ENCODE results near the gene DCP2.

Gene DCP2

DNA sequence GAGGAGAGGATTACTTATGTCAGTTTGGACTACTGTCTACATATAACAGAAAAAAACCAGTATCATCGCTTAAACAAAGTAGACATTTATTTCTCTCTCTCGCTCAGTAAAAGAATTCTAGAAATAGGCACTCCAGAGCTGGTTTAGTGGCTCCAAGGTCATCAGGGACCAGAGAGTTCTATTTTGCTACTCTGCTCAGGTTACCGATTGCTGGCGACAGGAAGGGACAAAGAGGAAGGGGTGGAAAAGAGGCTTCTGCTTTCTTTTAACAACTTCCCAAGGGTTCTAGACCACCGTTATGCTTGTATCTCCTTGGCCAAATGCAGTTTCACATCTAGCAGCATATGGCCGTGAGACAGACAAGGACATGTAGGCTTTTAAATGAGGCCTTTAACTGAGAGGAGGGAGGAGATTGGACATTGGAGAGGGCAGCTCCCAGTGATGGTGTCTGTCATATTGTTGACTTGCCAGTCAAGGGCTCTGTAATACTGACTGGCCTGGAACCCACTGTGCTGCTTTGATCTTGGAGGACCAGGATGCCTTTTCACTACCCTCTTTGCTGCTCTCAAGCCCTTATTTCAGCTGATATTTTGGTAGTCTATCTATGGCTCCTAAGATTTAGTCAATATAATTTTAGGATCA is 15.6 kb upstream of the DCP2 start:
- TF ChIP-seq TEAD4 (IDR thresholded peaks at IDR 0.05) (no peak), YY1 (IDR thresholded peaks at IDR 0.05; ENCODE audit: low read depth) (no peak), ZBTB7A (IDR thresholded peaks at IDR 0.05; ENCODE audit: low read depth) (no peak), TAF1 (IDR thresholded peaks at IDR 0.05; ENCODE audit: low read depth) (no peak), EGR1 (IDR thresholded peaks at IDR 0.05) (no peak), NFIC (IDR thresholded peaks at IDR 0.05) (no peak), CREB1 (IDR thresholded peaks at IDR 0.05; ENCODE audit: low read depth) (no peak), TCF12 (IDR thresholded peaks at IDR 0.05; ENCODE audit: low read depth) (no peak), EP300 (IDR thresholded peaks at IDR 0.05; ENCODE audit: borderline replicate concordance) (no peak), CEBPB (IDR thresholded peaks at IDR 0.05) (no peak), FOXM1 (IDR thresholded peaks at IDR 0.05; ENCODE audit: borderline replicate concordance, low read depth) (no peak), RAD21 (IDR thresholded peaks at IDR 0.05; ENCODE audit: low read depth) (no peak)
- TF ChIP-seq, protein P1, sequence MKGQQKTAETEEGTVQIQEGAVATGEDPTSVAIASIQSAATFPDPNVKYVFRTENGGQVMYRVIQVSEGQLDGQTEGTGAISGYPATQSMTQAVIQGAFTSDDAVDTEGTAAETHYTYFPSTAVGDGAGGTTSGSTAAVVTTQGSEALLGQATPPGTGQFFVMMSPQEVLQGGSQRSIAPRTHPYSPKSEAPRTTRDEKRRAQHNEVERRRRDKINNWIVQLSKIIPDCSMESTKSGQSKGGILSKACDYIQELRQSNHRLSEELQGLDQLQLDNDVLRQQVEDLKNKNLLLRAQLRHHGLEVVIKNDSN (IDR thresholded peaks at IDR 0.05): no peak
- TF ChIP-seq, protein P2, sequence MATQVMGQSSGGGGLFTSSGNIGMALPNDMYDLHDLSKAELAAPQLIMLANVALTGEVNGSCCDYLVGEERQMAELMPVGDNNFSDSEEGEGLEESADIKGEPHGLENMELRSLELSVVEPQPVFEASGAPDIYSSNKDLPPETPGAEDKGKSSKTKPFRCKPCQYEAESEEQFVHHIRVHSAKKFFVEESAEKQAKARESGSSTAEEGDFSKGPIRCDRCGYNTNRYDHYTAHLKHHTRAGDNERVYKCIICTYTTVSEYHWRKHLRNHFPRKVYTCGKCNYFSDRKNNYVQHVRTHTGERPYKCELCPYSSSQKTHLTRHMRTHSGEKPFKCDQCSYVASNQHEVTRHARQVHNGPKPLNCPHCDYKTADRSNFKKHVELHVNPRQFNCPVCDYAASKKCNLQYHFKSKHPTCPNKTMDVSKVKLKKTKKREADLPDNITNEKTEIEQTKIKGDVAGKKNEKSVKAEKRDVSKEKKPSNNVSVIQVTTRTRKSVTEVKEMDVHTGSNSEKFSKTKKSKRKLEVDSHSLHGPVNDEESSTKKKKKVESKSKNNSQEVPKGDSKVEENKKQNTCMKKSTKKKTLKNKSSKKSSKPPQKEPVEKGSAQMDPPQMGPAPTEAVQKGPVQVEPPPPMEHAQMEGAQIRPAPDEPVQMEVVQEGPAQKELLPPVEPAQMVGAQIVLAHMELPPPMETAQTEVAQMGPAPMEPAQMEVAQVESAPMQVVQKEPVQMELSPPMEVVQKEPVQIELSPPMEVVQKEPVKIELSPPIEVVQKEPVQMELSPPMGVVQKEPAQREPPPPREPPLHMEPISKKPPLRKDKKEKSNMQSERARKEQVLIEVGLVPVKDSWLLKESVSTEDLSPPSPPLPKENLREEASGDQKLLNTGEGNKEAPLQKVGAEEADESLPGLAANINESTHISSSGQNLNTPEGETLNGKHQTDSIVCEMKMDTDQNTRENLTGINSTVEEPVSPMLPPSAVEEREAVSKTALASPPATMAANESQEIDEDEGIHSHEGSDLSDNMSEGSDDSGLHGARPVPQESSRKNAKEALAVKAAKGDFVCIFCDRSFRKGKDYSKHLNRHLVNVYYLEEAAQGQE (IDR thresholded peaks at IDR 0.05; ENCODE audit: low read depth): no peak
- TF ChIP-seq, protein P3, sequence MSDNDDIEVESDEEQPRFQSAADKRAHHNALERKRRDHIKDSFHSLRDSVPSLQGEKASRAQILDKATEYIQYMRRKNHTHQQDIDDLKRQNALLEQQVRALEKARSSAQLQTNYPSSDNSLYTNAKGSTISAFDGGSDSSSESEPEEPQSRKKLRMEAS (IDR thresholded peaks at IDR 0.05): no peak

DNA sequence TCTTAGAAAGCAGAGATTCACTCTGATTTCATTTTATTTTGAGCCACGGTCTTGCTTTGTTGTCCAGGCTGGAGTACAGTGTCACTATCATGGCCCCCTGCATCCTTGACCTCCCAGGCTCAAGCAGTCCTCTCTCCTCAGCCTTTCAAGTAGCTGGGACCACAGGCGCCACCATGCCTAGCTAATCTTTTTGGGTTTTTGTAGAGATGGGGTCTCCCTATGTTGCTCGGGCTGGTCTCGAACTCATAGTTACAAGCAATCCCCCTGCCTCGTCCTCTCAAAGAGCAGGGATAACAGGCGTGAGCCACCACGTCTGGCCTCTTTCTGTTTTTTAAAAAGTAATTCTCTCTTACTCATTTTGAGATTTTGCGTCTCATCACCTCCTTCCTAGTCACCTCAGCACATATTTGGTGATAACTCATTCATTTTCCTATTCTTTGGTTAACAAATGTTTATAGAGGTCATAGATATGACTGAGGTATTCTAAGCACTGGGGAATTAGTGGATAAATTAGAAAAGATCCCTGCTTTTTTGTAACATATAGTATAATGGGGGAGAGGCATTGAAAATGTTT is 10.8 kb upstream of the DCP2 start:
- TF ChIP-seq, protein P1 (IDR thresholded peaks at IDR 0.05): no peak
- TF ChIP-seq EP300 (IDR thresholded peaks at IDR 0.05; ENCODE audit: borderline replicate concordance) (no peak), CEBPB (IDR thresholded peaks at IDR 0.05) (no peak)

- TF ChIP-seq TCF12 (IDR thresholded peaks at IDR 0.05; ENCODE audit: low read depth): no peak
Measured at GRCh38 chr5:112967520-112968083, 9.0 kb upstream of the DCP2 start.

DNA sequence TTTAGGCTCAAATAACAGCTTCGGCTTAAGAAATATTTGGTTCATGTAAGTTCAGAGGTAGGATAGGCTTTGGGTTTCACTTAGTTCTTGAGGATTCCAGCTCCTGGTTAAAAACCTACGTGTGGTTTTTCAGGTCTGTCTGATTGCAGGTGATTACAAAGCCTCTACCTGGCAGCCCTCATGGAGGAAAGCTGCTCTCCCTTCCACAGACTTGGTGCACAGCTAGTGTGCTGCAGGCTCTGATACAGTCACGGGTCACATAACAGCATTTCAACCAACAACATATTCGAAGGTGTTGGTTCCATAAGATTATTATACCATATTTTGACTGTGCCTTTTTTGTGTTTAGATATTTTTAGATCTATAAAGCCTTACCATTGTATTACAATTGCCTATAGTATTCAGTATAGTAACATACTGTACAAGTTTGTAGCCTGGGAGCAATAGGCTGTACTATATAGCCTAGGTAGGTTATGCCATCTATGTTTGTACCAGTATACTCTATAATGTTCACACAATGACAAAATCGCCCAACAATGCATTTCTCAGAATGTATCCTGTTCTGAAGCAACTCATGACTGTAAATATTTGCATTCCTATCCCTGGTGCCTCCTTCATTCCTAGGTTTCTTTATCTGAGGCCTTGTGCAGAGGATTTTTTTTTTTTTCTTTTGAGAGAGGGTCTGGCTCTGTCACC is 8.0 kb upstream of the DCP2 start:
- TF ChIP-seq TCF12 (IDR thresholded peaks at IDR 0.05; ENCODE audit: low read depth): no peak
- TF ChIP-seq FOXM1 (IDR thresholded peaks at IDR 0.05; ENCODE audit: borderline replicate concordance, low read depth): no peak
- TF ChIP-seq, protein P3 (IDR thresholded peaks at IDR 0.05): no peak
- TF ChIP-seq NFIC (IDR thresholded peaks at IDR 0.05): no peak

- TF ChIP-seq FOXM1 (IDR thresholded peaks at IDR 0.05; ENCODE audit: borderline replicate concordance, low read depth) (no peak), ZBTB7A (IDR thresholded peaks at IDR 0.05; ENCODE audit: low read depth) (no peak), NFIC (IDR thresholded peaks at IDR 0.05) (no peak), CREB1 (IDR thresholded peaks at IDR 0.05; ENCODE audit: low read depth) (no peak), TCF12 (IDR thresholded peaks at IDR 0.05; ENCODE audit: low read depth) (no peak), RAD21 (IDR thresholded peaks at IDR 0.05; ENCODE audit: low read depth) (no peak), EGR1 (IDR thresholded peaks at IDR 0.05) (no peak), TEAD4 (IDR thresholded peaks at IDR 0.05) (no peak), YY1 (IDR thresholded peaks at IDR 0.05; ENCODE audit: low read depth) (no peak), CEBPB (IDR thresholded peaks at IDR 0.05) (no peak), TAF1 (IDR thresholded peaks at IDR 0.05; ENCODE audit: low read depth) (no peak), EP300 (IDR thresholded peaks at IDR 0.05; ENCODE audit: borderline replicate concordance) (no peak)
- TF ChIP-seq, protein P3 (IDR thresholded peaks at IDR 0.05): no peak
- TF ChIP-seq, protein P2 (IDR thresholded peaks at IDR 0.05; ENCODE audit: low read depth): no peak
- TF ChIP-seq, protein P1 (IDR thresholded peaks at IDR 0.05): no peak
Measured at GRCh38 chr5:112971276-112971675, 5.3 kb upstream of the DCP2 start.

Measured in Ishikawa (cell line).